Mesendoderm (in vitro differentiated cells): ENCODE data around the gene CLEC2B.

Experiments used
- DNase-seq: peaks from one replicate; pipeline ENCODE4 v3.0.0; 2013
- H2AK5ac ChIP-seq: 2 replicates; pipeline ENCODE4 v1.6.1; 2013; ENCODE audit warnings: low read length, inconsistent platforms
- H2BK120ac ChIP-seq: 2 replicates; pipeline ENCODE4 v1.6.1; 2013; ENCODE audit warnings: low read depth, mild to moderate bottlenecking, low read length, moderate library complexity, mixed read lengths
- H2BK15ac ChIP-seq: replicated peaks from 2 replicates; pipeline ENCODE4 v1.6.1; 2013; ENCODE audit warnings: low read depth, mild to moderate bottlenecking, moderate library complexity
- H2BK5ac ChIP-seq: 2 replicates; pipeline ENCODE4 v1.6.1; 2013; ENCODE audit warnings: low read length, inconsistent platforms
- H3K18ac ChIP-seq: 2 replicates; pipeline ENCODE4 v1.6.1; 2013; ENCODE audit warnings: mild to moderate bottlenecking, low read length, mixed read lengths
- H3K23ac ChIP-seq: one replicate; pipeline ENCODE4 v1.6.1; 2013; ENCODE audit warnings: low read length
- H3K27ac ChIP-seq: 2 replicates; pipeline ENCODE4 v1.5.1; 2013; ENCODE audit warnings: low read depth, mild to moderate bottlenecking, inconsistent platforms, low read length, moderate library complexity
- H3K27me3 ChIP-seq: 2 replicates; pipeline ENCODE4 v1.6.1; 2013; ENCODE audit warnings: low read length, control low read depth, mild to moderate bottlenecking, inconsistent platforms; ENCODE audit not compliant: insufficient read depth, poor library complexity
- H3K36me3 ChIP-seq: 2 replicates; pipeline ENCODE4 v1.6.1; 2013; ENCODE audit warnings: low read length, inconsistent platforms; ENCODE audit not compliant: control insufficient read depth, insufficient read depth
- H3K4ac ChIP-seq: one replicate; pipeline ENCODE4 v1.6.1; 2013; ENCODE audit warnings: low read depth, mild to moderate bottlenecking, low read length, moderate library complexity
- H3K4me1 ChIP-seq: 2 replicates; pipeline ENCODE4 v1.6.1; 2013; ENCODE audit warnings: low read depth, low read length, inconsistent platforms; ENCODE audit not compliant: control insufficient read depth
- H3K4me2 ChIP-seq: 2 replicates; pipeline ENCODE4 v1.6.1; 2013; ENCODE audit warnings: low read length
- H3K4me3 ChIP-seq: 2 replicates; pipeline ENCODE4 v1.5.1; 2013; ENCODE audit warnings: mild to moderate bottlenecking, low read length
- H3K56ac ChIP-seq: one replicate; pipeline ENCODE4 v1.6.1; 2013; ENCODE audit warnings: low read length
- H3K79me1 ChIP-seq: 2 replicates; pipeline ENCODE4 v1.6.1; 2013; ENCODE audit warnings: low read length, inconsistent platforms
- H3K79me2 ChIP-seq: 2 replicates; pipeline ENCODE4 v1.6.1; 2013; ENCODE audit warnings: mild to moderate bottlenecking, low read length; ENCODE audit not compliant: control insufficient read depth, insufficient read depth
- H3K9ac ChIP-seq: 2 replicates; pipeline ENCODE4 v1.6.1; 2013; ENCODE audit warnings: low read length, inconsistent platforms
- H4K5ac ChIP-seq: one replicate; pipeline ENCODE4 v1.6.1; 2013; ENCODE audit warnings: low read length
- H4K8ac ChIP-seq: one replicate; pipeline ENCODE4 v1.6.1; 2013; ENCODE audit warnings: low read depth, mild to moderate bottlenecking, control low read depth, low read length, moderate library complexity
- whole genome bisulfite sequencing: extraction: QIAGEN DNeasy Blood & Tissue Kit; methylation state at CpG from one replicate; pipeline ENCODE4 v1.1.7; 2013; ENCODE audit warnings: low lambda C conversion rate, missing lambda C conversion rate; ENCODE audit not compliant: insufficient coverage; ENCODE audit errors: extremely low coverage; 5-methylcytosine and 5-hydroxymethylcytosine counted together

The CLEC2B gene

GRCh38 chr12:9868311-9868801, 798 bp downstream of the CLEC2B start:
- Histone ChIP-seq H3K23ac (no peak overlapping the region), H3K27ac (no peak overlapping the region), H3K79me1 (no peaks in the 10 kb centered on the region), H3K4ac (no peak overlapping the region), H3K4me2 (no peak overlapping the region), H3K36me3 (no peaks in the 10 kb centered on the region), H2BK5ac (no peak overlapping the region), H2AK5ac (no peak overlapping the region), H3K27me3 (no peaks in the 10 kb centered on the region), H3K4me3 (no peak overlapping the region), H2BK15ac (no peak overlapping the region), H2BK120ac (no peak overlapping the region), H3K79me2 (no peaks in the 10 kb centered on the region), H4K5ac (no peak overlapping the region), H4K8ac (no peak overlapping the region), H3K18ac (no peak overlapping the region), H3K4me1 (peaks cover 2% of the 10 kb centered on the region), H3K56ac (no peak overlapping the region), H3K9ac (no peak overlapping the region)
- WGBS = no CpG with 5 or more reads among the region's 11 CpGs
- no peak for DNase-seq

- no peaks in the 10 kb centered on the region for H3K79me2 ChIP-seq
- no peak overlapping the region for H3K9ac ChIP-seq
- H3K23ac ChIP-seq = no peak overlapping the region
- H3K4ac ChIP-seq = no peak overlapping the region
- no peak overlapping the region for H4K5ac ChIP-seq
- no peaks in the 10 kb centered on the region for H3K36me3 ChIP-seq
- H3K18ac ChIP-seq = no peak overlapping the region
- H3K27ac ChIP-seq = no peak overlapping the region
- no peak overlapping the region for H3K4me2 ChIP-seq
- no peak overlapping the region for H2BK15ac ChIP-seq
- peaks cover 2% of the 10 kb centered on the region for H3K4me1 ChIP-seq
- H4K8ac ChIP-seq = no peak overlapping the region
- no peak for DNase-seq
- no peak overlapping the region for H2AK5ac ChIP-seq
- WGBS = no CpG with 5 or more reads among the region's 4 CpGs
- no peaks in the 10 kb centered on the region for H3K27me3 ChIP-seq
- H3K4me3 ChIP-seq = no peak overlapping the region
- no peak overlapping the region for H2BK5ac ChIP-seq
- H3K79me1 ChIP-seq = no peaks in the 10 kb centered on the region
- H2BK120ac ChIP-seq = no peak overlapping the region
- no peak overlapping the region for H3K56ac ChIP-seq
Observed at GRCh38 chr12:9867531-9867930, 1.6 kb downstream of the CLEC2B start.

GRCh38 chr12:9866860-9867269, 2.3 kb downstream of the CLEC2B start:
- no peak overlapping the region for H4K5ac ChIP-seq
- no peak overlapping the region for H3K18ac ChIP-seq
- no peaks in the 10 kb centered on the region for H3K79me1 ChIP-seq
- no peak overlapping the region for H3K27ac ChIP-seq
- H2BK120ac ChIP-seq = no peak overlapping the region
- H4K8ac ChIP-seq = no peak overlapping the region
- no peak overlapping the region for H3K4ac ChIP-seq
- no peaks in the 10 kb centered on the region for H3K79me2 ChIP-seq
- no peak overlapping the region for H3K56ac ChIP-seq
- H3K27me3 ChIP-seq = no peaks in the 10 kb centered on the region
- WGBS = no CpG with 5 or more reads among the region's 4 CpGs
- no peak overlapping the region for H3K4me2 ChIP-seq
- H2BK15ac ChIP-seq = no peak overlapping the region
- H3K23ac ChIP-seq = no peak overlapping the region
- no peak overlapping the region for H2BK5ac ChIP-seq
- H3K4me3 ChIP-seq = no peak overlapping the region
- peaks cover 2% of the 10 kb centered on the region for H3K4me1 ChIP-seq
- no peak overlapping the region for H2AK5ac ChIP-seq
- DNase-seq = no peak
- no peaks in the 10 kb centered on the region for H3K36me3 ChIP-seq
- H3K9ac ChIP-seq = no peak overlapping the region

DNA sequence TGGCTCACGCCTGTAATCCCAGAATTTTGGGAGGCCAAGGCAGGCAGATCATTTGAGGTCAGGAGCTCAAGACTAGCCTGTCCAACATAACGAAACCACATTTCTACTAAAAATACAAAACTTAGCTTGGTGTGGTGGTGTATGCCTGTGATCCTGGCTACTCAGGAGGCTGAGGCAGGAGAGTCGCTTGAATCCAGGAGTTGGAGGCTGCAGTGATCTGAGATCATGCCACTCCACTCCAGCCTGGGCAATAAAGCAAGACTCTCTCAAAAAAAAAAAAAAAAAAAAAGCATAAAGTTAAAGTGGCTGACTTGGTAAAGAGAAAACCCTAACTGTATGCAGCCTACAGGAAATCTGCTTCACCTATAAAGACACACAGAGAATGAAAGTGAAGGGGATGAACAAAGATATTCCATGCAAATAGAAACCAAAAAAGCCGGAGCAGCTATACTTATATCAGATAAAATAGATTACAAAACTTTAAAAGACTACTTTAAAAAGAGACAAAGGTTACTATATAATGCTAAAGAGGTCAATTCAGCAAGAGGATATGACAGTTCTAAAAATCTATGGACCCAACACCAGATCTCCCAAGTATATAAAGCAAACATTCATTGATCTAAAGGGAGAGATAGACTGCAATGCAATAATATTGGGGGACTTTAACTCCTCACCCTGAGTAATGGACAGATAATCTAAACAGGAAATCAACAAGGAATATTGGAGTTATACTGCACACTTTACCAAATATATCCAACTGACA, 4.1 kb downstream of the CLEC2B start:
- WGBS = no CpG with 5 or more reads among the region's 4 CpGs
- Histone ChIP-seq H3K4ac (no peak overlapping the region), H3K18ac (no peak overlapping the region), H3K36me3 (no peaks in the 10 kb centered on the region), H3K23ac (no peak overlapping the region), H3K27ac (no peak overlapping the region), H3K4me3 (no peak overlapping the region), H2BK15ac (no peak overlapping the region), H3K79me1 (no peaks in the 10 kb centered on the region), H2BK5ac (no peak overlapping the region), H4K8ac (no peak overlapping the region), H3K4me1 (peaks cover 2% of the 10 kb centered on the region), H4K5ac (no peak overlapping the region), H3K79me2 (no peaks in the 10 kb centered on the region), H3K56ac (no peak overlapping the region), H3K27me3 (no peaks in the 10 kb centered on the region), H3K9ac (no peak overlapping the region), H2BK120ac (no peak overlapping the region), H3K4me2 (no peak overlapping the region), H2AK5ac (no peak overlapping the region)
- no peak for DNase-seq

GRCh38 chr12:9858135-9858534, 11.0 kb downstream of the CLEC2B start:
- no peak overlapping the region for H3K18ac ChIP-seq
- H4K8ac ChIP-seq = no peak overlapping the region
- no peak overlapping the region for H3K23ac ChIP-seq
- no peak overlapping the region for H3K27ac ChIP-seq
- no peak overlapping the region for H3K4me2 ChIP-seq
- no peak overlapping the region for H2BK120ac ChIP-seq
- H3K9ac ChIP-seq = no peak overlapping the region
- H2AK5ac ChIP-seq = no peak overlapping the region
- no peak for DNase-seq
- H3K4ac ChIP-seq = no peak overlapping the region
- H3K79me2 ChIP-seq = no peaks in the 10 kb centered on the region
- H3K4me1 ChIP-seq = no peaks in the 10 kb centered on the region
- H3K79me1 ChIP-seq = no peaks in the 10 kb centered on the region
- no peak overlapping the region for H4K5ac ChIP-seq
- no peak overlapping the region for H3K4me3 ChIP-seq
- H3K27me3 ChIP-seq = no peaks in the 10 kb centered on the region
- H2BK15ac ChIP-seq = no peak overlapping the region
- H2BK5ac ChIP-seq = no peak overlapping the region
- no peaks in the 10 kb centered on the region for H3K36me3 ChIP-seq
- H3K56ac ChIP-seq = no peak overlapping the region

- H3K4me2 ChIP-seq = no peak overlapping the region
- peaks cover 3% of the 10 kb centered on the region for H3K4me1 ChIP-seq
- H3K27ac ChIP-seq = no peak overlapping the region
- H3K36me3 ChIP-seq = no peaks in the 10 kb centered on the region
- no peaks in the 10 kb centered on the region for H3K79me1 ChIP-seq
- H2BK120ac ChIP-seq = no peak overlapping the region
- H3K23ac ChIP-seq = no peak overlapping the region
- H4K5ac ChIP-seq = no peak overlapping the region
- H3K79me2 ChIP-seq = no peaks in the 10 kb centered on the region
- no peak overlapping the region for H2BK5ac ChIP-seq
- DNase-seq = no peak
- no peak overlapping the region for H4K8ac ChIP-seq
- H3K4me3 ChIP-seq = no peak overlapping the region
- no peak overlapping the region for H2AK5ac ChIP-seq
- no peak overlapping the region for H3K18ac ChIP-seq
- H3K56ac ChIP-seq = no peak overlapping the region
- no peak overlapping the region for H2BK15ac ChIP-seq
- no CpG with 5 or more reads among the region's 3 CpGs for WGBS
- H3K27me3 ChIP-seq = no peaks in the 10 kb centered on the region
- no peak overlapping the region for H3K9ac ChIP-seq
- no peak overlapping the region for H3K4ac ChIP-seq
Observed at GRCh38 chr12:9856894-9857293, 12.3 kb downstream of the CLEC2B start.
